HepG2 (cell line): ENCODE results near the gene SCAPER. TPM values are rescaled to one million over a fixed set of nuclear protein-coding genes. Genes with fewer than 3 reads are reported as not detected.

Source experiments
- ATAC-seq: fragments of 200-7000 bp; cut with Tn5 transposase; 3 replicates; pipeline ENCODE4 v1.9.1; 2020; ENCODE audit warnings: mild to moderate bottlenecking, moderate library complexity
- BruUV-seq: library from RNA; stranded (reverse); fragments of 400-500 nt; replicated peaks from 2 replicates; lab custom pipeline; 2021; lab: Mats Ljungman, UMichigan
- CTCF ChIA-PET: fragments of 300-600 bp; formaldehyde crosslinking; extraction: SDS; loops from one replicate; lab custom pipeline; 2021; ENCODE audit warnings: low total read pairs, inconsistent platforms, low intra/inter-chr PET ratio; lab: Yijun Ruan, JAX
- POLR2A ChIA-PET: fragments of 350-600 bp; sonication (Branson Sonifier 250); formaldehyde crosslinking; loops from one replicate; lab custom pipeline; 2020; ENCODE audit warnings: antibody characterized with exemption, inconsistent platforms; lab: Yijun Ruan, JAX
- DNase-seq: peaks from one replicate; pipeline ENCODE4 v3.0.0-alpha.2; 2015; ENCODE audit warnings: low spot score
- FAIRE-seq: peaks from 3 replicates; lab custom pipeline; 2011; peaks lifted over from hg19 to GRCh38; lab: Jason Lieb, UNC
- H2AFZ ChIP-seq: one replicate; pipeline ENCODE4 v1.6.1; 2011; ENCODE audit warnings: low read length, inconsistent platforms
- H3K27ac ChIP-seq: fragments of 300-600 bp; 3 replicates; pipeline ENCODE4 v1.8.0; 2011; ENCODE audit warnings: mixed run types, mild to moderate bottlenecking, mixed read lengths, low read length, inconsistent platforms; ENCODE audit not compliant: insufficient read depth; ENCODE audit errors: extremely low read length
- H3K27me3 ChIP-seq, 2 experiments: fragments of 200-600 bp in 1 of 2; 2 replicates in 1 of 2; 3 replicates in 1 of 2; pipeline versions ENCODE4 v1.6.0 to v1.8.0; 2011; ENCODE audit warnings: low read length in 2 of 2, mild to moderate bottlenecking in 2 of 2, moderate library complexity in 2 of 2, inconsistent platforms in 1 of 2; ENCODE audit not compliant: insufficient read depth in 2 of 2, control insufficient read depth in 1 of 2
- H3K36me3 ChIP-seq, 2 experiments: fragments of 200-600 bp in 1 of 2; replicated peaks in 1 of 2; 2 replicates in 1 of 2; 3 replicates in 1 of 2; pipeline versions ENCODE4 v1.5.1 to v1.8.0; 2011; ENCODE audit warnings: low read length in 2 of 2, inconsistent platforms in 1 of 2; ENCODE audit not compliant: insufficient read depth in 2 of 2, control insufficient read depth in 1 of 2
- H3K4me1 ChIP-seq: 2 replicates; pipeline ENCODE4 v1.5.1; 2012; ENCODE audit warnings: low read length, inconsistent platforms; ENCODE audit not compliant: insufficient read depth
- H3K4me2 ChIP-seq: 2 replicates; pipeline ENCODE4 v1.6.0; 2011; ENCODE audit warnings: low read depth, low read length, inconsistent platforms
- H3K4me3 ChIP-seq, 3 experiments: fragments of 200-600 bp in 1 of 3; sonication (generic), shearing (Covaris generic) in 1 of 3; replicated peaks in 1 of 3; 2 replicates each; pipeline ENCODE4 v1.5.1; 2011 to 2016; ENCODE audit warnings: low read length in 3 of 3, inconsistent platforms in 2 of 3, low read depth in 2 of 3, mild to moderate bottlenecking in 2 of 3, control low read depth in 1 of 3, mixed read lengths in 1 of 3; ENCODE audit not compliant: insufficient read depth in 1 of 3
- H3K79me2 ChIP-seq: one replicate; pipeline ENCODE4 v1.6.1; 2011; ENCODE audit warnings: low read length, inconsistent platforms; ENCODE audit not compliant: insufficient read depth
- H3K9ac ChIP-seq: 2 replicates; pipeline ENCODE4 v1.6.0; 2011; ENCODE audit warnings: mild to moderate bottlenecking, low read depth, low read length, inconsistent platforms; ENCODE audit not compliant: insufficient read depth
- H3K9me3 ChIP-seq: 2 replicates; pipeline ENCODE4 v1.5.1; 2012; ENCODE audit warnings: mild to moderate bottlenecking, low read length
- H4K20me1 ChIP-seq: 2 replicates; pipeline ENCODE4 v1.6.0; 2011; ENCODE audit warnings: inconsistent platforms, mild to moderate bottlenecking, low read length, moderate library complexity; ENCODE audit not compliant: insufficient read depth
- HOXD1 ChIP-seq: sonication (generic); formaldehyde crosslinking; IDR thresholded peaks from 2 replicates; pipeline ENCODE4 v1.5.0; 2020; ENCODE audit warnings: missing genetic modification reagents
- KLF16 ChIP-seq, 2 experiments: sonication (generic) in 1 of 2; formaldehyde crosslinking in 1 of 2; IDR thresholded peaks; 2 replicates each; pipeline versions ENCODE4 v1.6.1 to v1.8.0; 2016 to 2023; ENCODE audit warnings: missing genetic modification reagents in 2 of 2, missing compliant biosample characterization in 1 of 2
- NR3C1 ChIP-seq: sonication (generic); formaldehyde crosslinking; IDR thresholded peaks from 2 replicates; pipeline ENCODE4 v1.4.0; 2020; ENCODE audit warnings: missing genetic modification reagents
- SMYD3 ChIP-seq: sonication (generic); formaldehyde crosslinking; IDR thresholded peaks from 2 replicates; pipeline ENCODE4 v1.8.1; 2023; ENCODE audit warnings: mild to moderate bottlenecking, missing genetic modification reagents
- SSRP1 ChIP-seq: IDR thresholded peaks from 2 replicates; pipeline ENCODE4 v1.6.1; 2016; ENCODE audit warnings: control low read depth
- ZNF562 ChIP-seq: sonication (generic); formaldehyde crosslinking; IDR thresholded peaks from 2 replicates; pipeline ENCODE4 v1.8.0; 2022; ENCODE audit warnings: missing genetic modification reagents, borderline replicate concordance
- ZNF607 ChIP-seq: sonication (generic); formaldehyde crosslinking; IDR thresholded peaks from 2 replicates; pipeline ENCODE4 v1.5.1; 2020; ENCODE audit warnings: missing genetic modification reagents, mild to moderate bottlenecking, borderline replicate concordance
- ZNF703 ChIP-seq: sonication (generic); formaldehyde crosslinking; IDR thresholded peaks from 2 replicates; pipeline ENCODE4 v1.5.1; 2020; ENCODE audit warnings: missing genetic modification reagents, mild to moderate bottlenecking, moderate library complexity, borderline replicate concordance
- WGBS: methylation state at CpG from one replicate; pipeline ENCODE4 v1.1.6; 2017; ENCODE audit warnings: low lambda C conversion rate; 5-methylcytosine and 5-hydroxymethylcytosine counted together
- in situ Hi-C: cut with HindIII; loops from 2 replicates; pipeline ENCODE4 v1.10.0; 2017; ENCODE audit warnings: low pct_unique_long_range_greater_than_20kb; ENCODE audit not compliant: extremely low pct_ligation_motif_present
- intact Hi-C: fragments of 100-400 bp; cut with micrococcal nuclease; formaldehyde crosslinking; loops from one replicate; pipeline ENCODE4 v1.10.0; 2022; ENCODE audit not compliant: unreplicated experiment
- polyA plus RNA-seq, 8 experiments: library from polyadenylated mRNA; depleted of rRNA in 3 of 8; stranded (reverse) in 7 of 8; unstranded in 1 of 8; fragments of >200 nt; fragmentation: Illumina TruSeq in 4 of 8; extraction: Trizol in 4 of 8; gene quantifications; 2 replicates each; pipeline versions ENCODE4 v1.2.1 to v1.2.3, GENCODE V29; 2011 to 2016; ENCODE audit warnings: low read depth in 4 of 8, missing spikeins in 1 of 8, mixed read lengths in 1 of 8; ENCODE audit not compliant: insufficient read depth in 1 of 8
- total RNA-seq, 5 experiments: library from RNA; depleted of rRNA; stranded (reverse); fragments of >200 nt; fragmentation: Illumina TruSeq; extraction: Trizol; gene quantifications; 2 replicates each; pipeline ENCODE4 v1.2.3, GENCODE V29; 2016; ENCODE audit warnings: low read depth in 1 of 5
- TF ChIP-seq, protein P1 (sequence below): sonication (generic); formaldehyde crosslinking; IDR thresholded peaks from 2 replicates; pipeline ENCODE4 v1.5.0; 2020; ENCODE audit warnings: mild to moderate bottlenecking, missing genetic modification reagents, borderline replicate concordance
- TF ChIP-seq, protein P2 (sequence below): IDR thresholded peaks from 2 replicates; pipeline ENCODE4 v1.6.1; 2012; ENCODE audit warnings: low read depth, low read length, improper control_type of control experiment

SCAPER gene
- total and polyA plus RNA-seq, 2 of the 13 experiments (the other 11 are each of a cell fraction or from before 2014, with no cell fraction given), result 4.3 to 10.5 TPM

DNA sequence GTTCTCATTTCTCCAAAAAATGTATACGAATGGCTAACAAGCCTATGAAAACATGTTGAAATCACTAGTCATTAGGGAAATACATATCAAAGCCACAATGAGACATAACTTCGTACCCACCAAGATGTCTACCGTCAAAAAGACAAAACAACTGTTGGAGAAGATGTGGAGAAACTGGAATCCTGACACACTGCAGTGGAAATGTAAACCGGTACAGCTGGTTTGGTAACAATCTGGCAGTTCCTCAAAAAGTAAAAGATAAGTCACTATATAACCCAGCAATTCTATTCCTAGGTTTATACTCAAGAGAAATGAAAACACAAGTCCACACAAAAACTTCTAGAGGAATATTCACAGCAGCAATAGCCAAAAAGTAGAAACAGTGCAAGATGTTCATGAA is 7.0 kb downstream of the SCAPER start:
- in situ Hi-C loops (no loop called here), intact Hi-C loops (no loop called here)
- H4K20me1 ChIP-seq, result no peaks in the 10 kb centered on the region
- BruUV-seq, result no TSS peak
- no peak overlapping the region for H3K27ac ChIP-seq
- no peaks in the 10 kb centered on the region for H3K9me3 ChIP-seq
- 96% methylated on average over 4 of the region's 4 CpGs for WGBS
- H3K4me3 ChIP-seq, result no peak overlapping the region
- no peak overlapping the region for H2AFZ ChIP-seq
- no peak for DNase-seq
- H3K36me3 ChIP-seq, result no peaks in the 10 kb centered on the region
- ATAC-seq, result no peak
- H3K9ac ChIP-seq, result no peak overlapping the region
- POLR2A ChIA-PET, result no interaction called here
- H3K79me2 ChIP-seq, result peaks cover 12% of the 10 kb centered on the region
- TF ChIP-seq, protein P1, sequence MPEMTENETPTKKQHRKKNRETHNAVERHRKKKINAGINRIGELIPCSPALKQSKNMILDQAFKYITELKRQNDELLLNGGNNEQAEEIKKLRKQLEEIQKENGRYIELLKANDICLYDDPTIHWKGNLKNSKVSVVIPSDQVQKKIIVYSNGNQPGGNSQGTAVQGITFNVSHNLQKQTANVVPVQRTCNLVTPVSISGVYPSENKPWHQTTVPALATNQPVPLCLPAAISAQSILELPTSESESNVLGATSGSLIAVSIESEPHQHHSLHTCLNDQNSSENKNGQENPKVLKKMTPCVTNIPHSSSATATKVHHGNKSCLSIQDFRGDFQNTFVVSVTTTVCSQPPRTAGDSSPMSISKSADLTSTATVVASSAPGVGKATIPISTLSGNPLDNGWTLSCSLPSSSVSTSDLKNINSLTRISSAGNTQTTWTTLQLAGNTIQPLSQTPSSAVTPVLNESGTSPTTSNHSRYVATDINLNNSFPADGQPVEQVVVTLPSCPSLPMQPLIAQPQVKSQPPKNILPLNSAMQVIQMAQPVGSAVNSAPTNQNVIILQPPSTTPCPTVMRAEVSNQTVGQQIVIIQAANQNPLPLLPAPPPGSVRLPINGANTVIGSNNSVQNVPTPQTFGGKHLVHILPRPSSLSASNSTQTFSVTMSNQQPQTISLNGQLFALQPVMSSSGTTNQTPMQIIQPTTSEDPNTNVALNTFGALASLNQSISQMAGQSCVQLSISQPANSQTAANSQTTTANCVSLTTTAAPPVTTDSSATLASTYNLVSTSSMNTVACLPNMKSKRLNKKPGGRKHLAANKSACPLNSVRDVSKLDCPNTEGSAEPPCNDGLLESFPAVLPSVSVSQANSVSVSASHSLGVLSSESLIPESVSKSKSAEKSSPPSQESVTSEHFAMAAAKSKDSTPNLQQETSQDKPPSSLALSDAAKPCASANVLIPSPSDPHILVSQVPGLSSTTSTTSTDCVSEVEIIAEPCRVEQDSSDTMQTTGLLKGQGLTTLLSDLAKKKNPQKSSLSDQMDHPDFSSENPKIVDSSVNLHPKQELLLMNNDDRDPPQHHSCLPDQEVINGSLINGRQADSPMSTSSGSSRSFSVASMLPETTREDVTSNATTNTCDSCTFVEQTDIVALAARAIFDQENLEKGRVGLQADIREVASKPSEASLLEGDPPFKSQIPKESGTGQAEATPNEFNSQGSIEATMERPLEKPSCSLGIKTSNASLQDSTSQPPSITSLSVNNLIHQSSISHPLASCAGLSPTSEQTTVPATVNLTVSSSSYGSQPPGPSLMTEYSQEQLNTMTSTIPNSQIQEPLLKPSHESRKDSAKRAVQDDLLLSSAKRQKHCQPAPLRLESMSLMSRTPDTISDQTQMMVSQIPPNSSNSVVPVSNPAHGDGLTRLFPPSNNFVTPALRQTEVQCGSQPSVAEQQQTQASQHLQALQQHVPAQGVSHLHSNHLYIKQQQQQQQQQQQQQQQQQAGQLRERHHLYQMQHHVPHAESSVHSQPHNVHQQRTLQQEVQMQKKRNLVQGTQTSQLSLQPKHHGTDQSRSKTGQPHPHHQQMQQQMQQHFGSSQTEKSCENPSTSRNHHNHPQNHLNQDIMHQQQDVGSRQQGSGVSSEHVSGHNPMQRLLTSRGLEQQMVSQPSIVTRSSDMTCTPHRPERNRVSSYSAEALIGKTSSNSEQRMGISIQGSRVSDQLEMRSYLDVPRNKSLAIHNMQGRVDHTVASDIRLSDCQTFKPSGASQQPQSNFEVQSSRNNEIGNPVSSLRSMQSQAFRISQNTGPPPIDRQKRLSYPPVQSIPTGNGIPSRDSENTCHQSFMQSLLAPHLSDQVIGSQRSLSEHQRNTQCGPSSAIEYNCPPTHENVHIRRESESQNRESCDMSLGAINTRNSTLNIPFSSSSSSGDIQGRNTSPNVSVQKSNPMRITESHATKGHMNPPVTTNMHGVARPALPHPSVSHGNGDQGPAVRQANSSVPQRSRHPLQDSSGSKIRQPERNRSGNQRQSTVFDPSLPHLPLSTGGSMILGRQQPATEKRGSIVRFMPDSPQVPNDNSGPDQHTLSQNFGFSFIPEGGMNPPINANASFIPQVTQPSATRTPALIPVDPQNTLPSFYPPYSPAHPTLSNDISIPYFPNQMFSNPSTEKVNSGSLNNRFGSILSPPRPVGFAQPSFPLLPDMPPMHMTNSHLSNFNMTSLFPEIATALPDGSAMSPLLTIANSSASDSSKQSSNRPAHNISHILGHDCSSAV (CRISPR knock-in tag), result no peak
- TF ChIP-seq KLF16 (CRISPR knock-in tag; IDR thresholded peaks at IDR 0.05), result no peak
- no peak for TF ChIP-seq SMYD3 (CRISPR knock-in tag)
- no peak for TF ChIP-seq ZNF703 (CRISPR knock-in tag)
- no peak for TF ChIP-seq NR3C1 (CRISPR knock-in tag)
- no peak for TF ChIP-seq SSRP1 (CRISPR knock-in tag)
- no peak for TF ChIP-seq ZNF607 (CRISPR knock-in tag)
- no peak for TF ChIP-seq HOXD1
- no peak for TF ChIP-seq ZNF562 (CRISPR knock-in tag)
- TF ChIP-seq, protein P2, sequence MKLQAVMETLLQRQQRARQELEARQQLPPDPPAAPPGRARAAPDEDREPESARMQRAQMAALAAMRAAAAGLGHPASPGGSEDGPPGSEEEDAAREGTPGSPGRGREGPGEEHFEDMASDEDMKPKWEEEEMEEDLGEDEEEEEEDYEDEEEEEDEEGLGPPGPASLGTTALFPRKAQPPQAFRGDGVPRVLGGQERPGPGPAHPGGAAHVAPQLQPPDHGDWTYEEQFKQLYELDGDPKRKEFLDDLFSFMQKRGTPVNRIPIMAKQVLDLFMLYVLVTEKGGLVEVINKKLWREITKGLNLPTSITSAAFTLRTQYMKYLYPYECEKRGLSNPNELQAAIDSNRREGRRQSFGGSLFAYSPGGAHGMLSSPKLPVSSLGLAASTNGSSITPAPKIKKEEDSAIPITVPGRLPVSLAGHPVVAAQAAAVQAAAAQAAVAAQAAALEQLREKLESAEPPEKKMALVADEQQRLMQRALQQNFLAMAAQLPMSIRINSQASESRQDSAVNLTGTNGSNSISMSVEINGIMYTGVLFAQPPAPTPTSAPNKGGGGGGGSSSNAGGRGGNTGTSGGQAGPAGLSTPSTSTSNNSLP, result no peak
- TF ChIP-seq, all 625 proteins: peak for 0
- FAIRE-seq, result no peak
- H3K27me3 ChIP-seq, result no peaks in the 10 kb centered on the region
- H3K4me2 ChIP-seq, result no peak overlapping the region
- CTCF ChIA-PET, result no interaction called here
- peaks cover 26% of the 10 kb centered on the region for H3K4me1 ChIP-seq
